GM21717 (cell line): ENCODE results near the gene PPP2R3A.

ENCODE experiments used
- ATAC-seq: cut with Tn5 transposase; IDR thresholded peaks from one replicate; pipeline ENCODE4 v1.9.1; 2021; ENCODE audit warnings: mild to moderate bottlenecking, moderate library complexity; ENCODE audit not compliant: unreplicated experiment

Gene PPP2R3A

GRCh38 chr3:135970506-135971116 lies 5.1 kb downstream of the PPP2R3A start:
- no peak for ATAC-seq

- no peak for ATAC-seq
These were observed 8.3 kb downstream of the PPP2R3A start for GRCh38 chr3:135973841-135974240.

GRCh38 chr3:135975053-135975452 lies 9.5 kb downstream of the PPP2R3A start:
- no peak for ATAC-seq

- no peak for ATAC-seq
These were observed 10.0 kb downstream of the PPP2R3A start for GRCh38 chr3:135975536-135975935.

- no peak for ATAC-seq
These were observed 14.8 kb downstream of the PPP2R3A start for GRCh38 chr3:135980343-135980742.

- ATAC-seq = no peak
These were observed 16.3 kb downstream of the PPP2R3A start for GRCh38 chr3:135981701-135982403.

- ATAC-seq = no peak
These were observed 16.9 kb downstream of the PPP2R3A start for GRCh38 chr3:135982404-135982761.

GRCh38 chr3:135982922-135983581 lies 17.5 kb downstream of the PPP2R3A start:
- ATAC-seq = no peak

GRCh38 chr3:135987661-135988060 lies 22.1 kb downstream of the PPP2R3A start:
- ATAC-seq = no peak

- ATAC-seq = no peak
These were observed 23.7 kb downstream of the PPP2R3A start for GRCh38 chr3:135989242-135989641.

- no peak for ATAC-seq
These were observed 25.4 kb downstream of the PPP2R3A start for GRCh38 chr3:135990903-135991302.

GRCh38 chr3:135991621-135992020 lies 26.1 kb downstream of the PPP2R3A start:
- ATAC-seq = no peak

GRCh38 chr3:135992072-135992471 lies 26.5 kb downstream of the PPP2R3A start:
- ATAC-seq = no peak

GRCh38 chr3:135994708-135995337 lies 29.3 kb downstream of the PPP2R3A start:
- no peak for ATAC-seq

GRCh38 chr3:135995766-135996165 lies 30.2 kb downstream of the PPP2R3A start:
- ATAC-seq = no peak

GRCh38 chr3:135997554-135998320 lies 32.2 kb downstream of the PPP2R3A start:
- ATAC-seq = no peak

GRCh38 chr3:136008221-136008620 lies 42.7 kb downstream of the PPP2R3A start:
- no peak for ATAC-seq

- ATAC-seq = no peak
These were observed 43.4 kb downstream of the PPP2R3A start for GRCh38 chr3:136008732-136009470.

- no peak for ATAC-seq
These were observed 53.3 kb downstream of the PPP2R3A start for GRCh38 chr3:136018876-136019275.

- no peak for ATAC-seq
These were observed 56.3 kb downstream of the PPP2R3A start for GRCh38 chr3:136021803-136022202.
